Stimulated activated CD4-positive, alpha-beta T cell treated with anti-CD3 and anti-CD28 coated beads, TNF-alpha, amount 100 ng/mL, for 4 hours (primary cell): ENCODE measurements around the gene AEBP1.

ENCODE experiments used
- DNase-seq, 3 experiments: peaks; one replicate each; pipeline ENCODE4 v3.0.0-alpha.2; 2020; ENCODE audit warnings: low read depth in 3 of 3

Gene AEBP1

DNA sequence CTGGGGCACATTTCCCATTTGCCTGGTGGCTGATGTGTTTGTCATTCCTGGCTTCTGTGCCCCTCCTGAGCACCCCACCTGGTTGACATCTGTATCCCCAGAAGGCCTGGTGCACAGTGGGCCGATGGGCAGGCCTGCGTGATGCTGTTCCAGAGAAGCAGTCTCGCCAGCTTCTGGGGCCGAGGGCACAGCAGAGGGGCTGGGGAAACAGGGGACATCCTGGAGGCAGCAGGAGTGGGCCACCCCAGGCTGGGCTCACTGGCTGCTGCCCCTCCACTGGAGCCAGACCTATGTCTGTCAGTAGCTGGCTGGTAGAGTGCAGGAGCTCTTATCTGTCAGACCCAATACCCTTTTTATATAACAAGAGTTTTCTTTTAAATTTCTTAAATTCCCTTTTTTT lies 37.9 kb downstream of the AEBP1 start:
- DNase-seq, result no peak

DNA sequence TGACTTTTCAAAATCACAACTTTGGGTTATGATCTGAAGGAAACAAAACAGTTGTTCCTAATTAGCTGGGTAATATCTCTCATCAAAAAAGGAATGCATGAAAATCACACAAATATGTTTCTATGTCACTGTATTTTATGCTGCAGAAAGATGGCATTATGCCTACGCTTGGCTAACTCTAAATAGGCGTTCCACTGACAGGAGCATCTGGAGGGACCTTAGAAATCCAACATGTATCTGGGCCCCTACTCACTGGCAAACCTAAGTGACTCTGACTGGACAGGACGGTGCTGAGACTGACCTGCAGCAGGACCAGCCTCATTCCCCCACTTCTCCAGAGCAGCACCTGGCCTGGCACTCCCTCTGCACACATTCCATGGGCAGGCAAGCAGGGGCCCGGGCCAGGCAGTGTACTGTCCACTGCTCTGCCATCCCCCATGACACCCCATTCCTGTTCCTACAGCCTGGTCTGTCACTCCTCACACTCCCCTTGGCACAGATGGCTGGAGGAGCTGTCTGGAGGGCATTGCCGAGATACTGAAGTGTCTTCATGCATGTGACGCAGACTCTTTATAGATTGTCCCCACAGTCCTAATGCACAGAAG lies 39.6 kb downstream of the AEBP1 start:
- DNase-seq, result no peak

DNA sequence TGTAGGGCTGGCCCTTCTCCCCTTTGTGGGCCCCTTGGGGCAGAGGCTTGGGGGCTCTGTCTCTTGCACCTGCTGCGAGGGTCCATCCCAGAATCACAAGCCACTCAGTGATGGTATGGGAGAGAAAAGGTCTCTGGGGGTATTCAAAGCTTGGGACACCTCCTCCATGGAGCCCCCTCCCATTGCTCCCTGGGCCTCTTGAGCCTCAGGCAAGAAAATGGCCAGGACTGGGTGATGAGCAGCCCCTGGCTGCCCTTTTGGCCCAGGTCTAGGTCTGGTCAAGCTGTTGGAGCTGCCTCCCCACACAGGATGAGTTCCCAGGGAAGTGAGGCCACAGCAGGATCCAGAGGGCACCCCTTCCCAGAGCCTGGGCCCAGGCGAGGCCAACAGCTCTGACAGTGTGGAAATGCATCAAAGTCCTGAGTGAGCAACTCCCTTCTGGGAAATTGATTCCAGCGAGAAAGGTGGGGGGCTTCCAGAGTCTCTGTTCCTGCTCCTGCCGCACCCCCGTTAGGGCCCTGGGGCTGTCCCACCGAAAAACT lies 40.4 kb downstream of the AEBP1 start:
- DNase-seq, result no peak

DNA sequence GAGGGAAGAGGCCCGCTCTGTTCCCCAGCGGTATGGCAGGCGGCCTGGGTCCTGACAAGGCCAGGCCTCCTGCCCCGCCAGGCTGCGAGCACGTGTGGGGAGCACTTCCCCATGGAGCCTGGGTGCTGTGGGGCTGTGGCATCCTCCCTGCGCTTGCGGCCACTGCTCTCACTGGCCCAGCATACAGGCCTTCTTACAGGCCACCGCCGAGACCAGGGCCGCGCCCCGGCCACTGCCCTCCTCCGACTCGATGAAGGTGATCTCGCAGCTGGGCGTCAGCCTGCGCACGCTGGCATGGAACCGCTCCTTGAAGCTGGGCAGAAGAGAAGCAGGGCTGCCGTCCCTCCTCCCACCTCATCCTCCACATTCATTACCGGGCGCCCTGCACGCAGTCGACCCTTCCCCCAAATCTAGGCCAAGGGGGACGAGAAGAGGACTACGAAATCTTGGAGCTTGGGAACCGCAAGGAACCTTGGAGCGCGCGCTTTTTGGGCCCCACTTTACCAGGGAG lies 40.9 kb downstream of the AEBP1 start:
- DNase-seq, result no peak

DNA sequence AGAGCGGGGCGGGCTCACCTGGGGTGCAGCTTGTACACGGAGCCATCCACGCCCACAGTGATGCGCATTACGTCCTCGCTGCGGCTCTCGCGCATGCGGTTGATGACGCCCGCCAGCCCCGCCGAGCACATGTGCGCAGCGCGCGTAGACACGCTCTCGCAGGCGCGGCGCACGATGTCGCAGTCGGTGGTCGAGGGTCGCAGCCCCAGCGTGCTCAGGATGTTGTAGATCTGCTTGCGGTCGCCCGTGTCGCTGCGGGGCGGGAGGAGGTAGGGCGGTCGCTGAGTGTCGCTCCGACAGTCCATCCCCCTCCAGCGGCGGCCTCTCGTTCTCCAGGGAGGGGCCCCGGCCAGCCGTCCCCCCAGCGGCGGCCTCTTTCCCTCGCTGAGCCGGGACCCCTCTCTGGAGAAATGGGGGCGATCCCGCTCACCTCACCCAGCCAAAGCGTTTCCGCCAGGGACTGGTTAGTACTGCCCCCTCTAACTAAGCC lies 41.4 kb downstream of the AEBP1 start:
- peak; percentile 23 to 64 (median 34) for DNase-seq

DNA sequence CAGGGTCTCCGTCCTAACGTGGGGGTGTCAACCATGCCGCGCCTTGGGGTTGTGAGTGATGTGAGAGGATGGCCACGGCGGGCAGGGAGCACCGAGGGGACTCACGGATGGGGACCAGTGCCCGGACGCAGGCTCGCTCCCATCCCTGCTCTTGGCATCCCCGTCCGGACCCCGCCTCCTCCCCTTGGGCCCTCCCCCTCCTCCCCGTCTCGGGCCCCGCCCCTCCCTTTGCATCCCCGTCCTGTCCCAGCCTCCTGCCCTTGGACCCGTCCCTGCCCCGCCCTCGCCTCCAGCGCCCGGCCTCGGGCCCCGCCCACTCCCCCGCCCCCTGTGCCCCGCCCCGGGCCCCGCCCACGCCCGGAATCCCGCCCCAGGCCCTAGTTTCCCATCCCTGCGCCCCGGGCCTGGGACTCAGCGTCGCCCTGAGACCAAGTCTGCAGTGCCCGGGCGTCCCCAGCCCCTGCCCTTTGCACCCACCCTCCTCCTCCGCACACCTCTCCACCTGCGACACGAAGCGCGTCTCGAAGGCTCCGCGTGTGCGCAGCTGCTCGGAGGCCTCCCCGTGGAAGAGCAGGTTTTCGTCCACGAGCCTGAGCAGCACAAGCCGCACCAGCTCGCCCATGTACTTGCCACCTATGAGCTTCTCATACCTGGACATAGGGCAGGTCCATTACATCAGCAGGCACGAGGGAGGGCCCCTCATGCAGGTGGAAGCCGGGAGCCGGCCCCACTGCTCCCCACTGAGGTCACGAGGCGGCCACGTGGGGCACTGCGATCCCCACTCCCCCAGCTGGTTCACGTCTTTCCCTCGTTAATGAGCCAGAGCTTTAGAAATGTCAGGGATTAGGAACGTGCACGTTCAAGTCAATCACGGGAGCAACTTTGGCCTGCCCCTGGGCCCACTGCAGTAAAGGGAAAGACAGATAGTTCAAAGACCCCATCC lies 42.1 kb downstream of the AEBP1 start:
- DNase-seq, result peak; percentile 41 to 54 (median 41)

DNA sequence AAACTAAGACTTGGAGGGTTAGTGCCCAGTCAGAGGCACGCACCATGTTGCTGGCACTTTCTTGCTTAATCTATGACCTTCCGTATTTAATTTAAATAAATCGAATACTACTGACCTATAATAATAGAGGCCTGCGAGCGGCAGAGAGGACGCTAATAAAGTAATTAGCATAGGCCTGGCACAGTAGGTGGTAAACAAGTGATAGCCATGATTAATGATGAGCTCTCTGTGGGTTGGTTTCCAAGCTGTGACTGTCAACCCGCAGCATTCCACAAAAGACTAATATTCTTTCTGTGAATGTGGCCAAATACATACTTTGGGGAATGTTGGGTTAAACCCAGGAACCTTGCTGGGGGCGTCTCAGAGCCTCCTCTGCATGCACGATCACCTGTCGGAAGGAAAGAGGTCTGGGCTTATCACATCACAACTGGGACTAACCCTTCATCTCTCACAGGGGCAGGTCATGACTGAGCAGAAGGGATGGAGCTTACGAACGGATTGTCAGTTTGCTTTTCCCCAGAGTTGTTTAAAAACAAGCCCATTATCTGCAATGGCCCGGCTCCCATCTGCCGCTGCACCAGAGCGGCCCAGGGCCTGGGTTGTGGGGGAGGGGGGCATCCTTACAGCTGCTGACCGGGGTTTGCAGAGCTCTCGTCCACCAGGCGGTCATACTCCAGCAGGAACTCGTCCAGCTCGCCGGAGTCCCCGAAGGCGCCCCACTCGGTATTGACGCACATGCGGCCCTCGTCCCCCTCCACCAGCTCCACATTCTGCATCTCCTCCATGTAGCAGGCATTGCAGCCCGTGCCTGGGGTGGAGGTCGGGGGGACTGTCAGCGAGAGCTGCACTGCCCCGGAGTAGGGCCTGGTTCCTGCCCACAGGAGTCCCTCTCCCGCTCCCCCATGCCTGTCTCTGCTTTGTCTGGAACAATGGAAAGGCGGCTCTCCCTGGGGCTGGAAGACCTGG lies 43.2 kb downstream of the AEBP1 start:
- no peak for DNase-seq

DNA sequence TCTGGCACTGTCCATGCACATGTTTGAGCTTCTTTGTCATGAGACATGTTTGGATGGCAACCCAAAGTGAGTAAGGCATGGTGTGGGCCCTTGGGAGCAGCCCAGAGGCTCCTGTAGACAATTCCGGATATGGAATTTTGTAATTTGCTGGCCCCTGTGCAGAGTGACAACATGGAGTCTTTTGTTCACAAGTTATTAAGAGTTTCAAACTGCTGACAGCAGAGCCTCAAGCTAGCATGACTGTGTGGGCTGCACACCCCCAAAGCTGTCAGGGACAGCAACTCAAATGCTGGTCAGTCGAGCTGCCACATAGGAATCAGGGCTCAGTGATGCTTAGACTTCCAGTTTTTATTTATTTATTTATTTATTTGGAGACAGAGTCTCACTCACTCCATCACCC lies 44.0 kb downstream of the AEBP1 start:
- no peak for DNase-seq

DNA sequence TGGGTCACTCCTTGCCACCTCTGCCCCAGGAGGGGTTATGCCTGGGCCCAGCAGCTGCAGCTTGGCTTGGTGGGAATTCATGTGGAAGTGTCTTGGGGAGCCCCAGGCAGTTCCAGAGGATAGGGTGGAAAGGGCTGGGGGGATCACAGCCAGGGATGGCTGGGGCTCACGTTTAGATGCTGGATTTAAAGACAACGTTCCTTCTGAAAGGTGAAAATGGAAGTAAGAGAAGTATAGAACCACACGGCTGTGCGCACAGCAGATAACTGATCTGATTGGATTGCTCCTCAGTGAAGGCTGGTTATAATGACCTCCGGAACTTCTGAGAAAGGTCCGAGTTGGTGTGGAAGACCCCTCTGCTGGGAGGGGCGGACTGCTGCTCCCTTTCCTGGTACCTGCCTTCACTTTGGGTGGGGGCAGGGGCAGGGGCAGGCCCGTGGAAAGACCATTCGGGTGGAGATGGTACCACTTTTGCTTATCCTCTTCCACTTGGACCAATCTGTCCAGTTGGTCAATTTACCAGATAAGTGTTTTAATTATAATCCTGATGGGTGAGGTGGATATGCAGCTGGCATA lies 44.9 kb downstream of the AEBP1 start:
- no peak for DNase-seq

DNA sequence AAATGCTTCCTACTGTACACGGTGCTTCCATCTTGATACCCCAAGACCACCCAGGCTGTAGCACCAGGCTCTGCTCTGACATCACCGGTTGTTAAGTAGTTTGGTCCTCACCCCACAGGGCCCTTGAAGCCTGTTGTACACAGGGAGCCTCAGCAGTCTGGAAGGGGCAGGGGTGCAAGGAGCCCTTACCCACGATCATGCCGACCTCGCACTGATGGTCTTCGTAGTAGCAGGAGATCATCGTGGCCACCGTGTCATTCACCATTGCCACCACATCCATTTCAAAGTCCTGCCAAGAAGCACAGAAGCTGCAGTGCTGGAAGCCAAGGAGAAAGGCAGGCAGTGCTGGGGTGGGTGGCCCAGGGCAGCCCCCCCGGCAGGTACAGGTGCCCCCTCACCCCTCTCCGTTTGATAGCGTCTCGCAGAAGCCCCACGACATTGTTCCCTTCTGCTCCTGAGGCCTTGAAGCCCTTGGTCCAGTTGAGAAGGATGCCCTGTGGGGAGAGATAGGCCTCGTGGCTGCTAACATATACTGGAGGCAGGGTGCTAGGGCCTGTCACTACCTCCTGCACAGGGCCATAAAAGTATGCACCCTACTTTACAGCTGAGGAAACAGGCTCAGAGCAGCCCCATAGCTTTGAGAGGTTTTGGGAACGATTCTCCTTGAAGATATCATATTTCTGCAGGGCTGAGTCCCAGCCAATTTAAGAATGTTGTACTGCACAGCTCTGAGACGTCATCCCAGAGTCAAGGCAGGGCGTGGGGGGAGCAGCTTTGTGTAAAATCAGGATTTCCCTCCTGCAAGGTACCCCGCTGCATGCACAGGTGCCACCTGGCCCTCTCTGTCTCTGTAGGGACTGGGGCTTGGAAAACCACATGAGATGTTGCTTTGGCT lies 45.7 kb downstream of the AEBP1 start:
- no peak for DNase-seq

DNA sequence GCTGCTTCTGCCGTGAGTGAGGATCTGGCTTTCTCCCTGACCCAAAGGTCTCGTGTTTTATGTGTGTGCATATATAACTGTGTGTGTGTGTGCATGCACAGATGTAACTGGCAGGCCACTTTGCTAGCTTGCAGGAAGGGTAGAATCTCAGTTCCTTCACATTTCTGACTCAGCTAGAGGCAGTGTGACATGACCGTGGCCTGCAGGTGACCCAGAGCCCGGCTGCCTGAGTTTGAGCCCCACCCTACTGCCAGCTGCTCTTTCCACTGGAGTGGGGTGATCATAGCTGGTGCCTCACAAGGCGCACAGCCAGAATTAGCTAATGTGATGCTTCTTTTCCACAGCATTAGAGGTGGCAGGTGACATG lies 46.3 kb downstream of the AEBP1 start:
- no peak for DNase-seq

DNA sequence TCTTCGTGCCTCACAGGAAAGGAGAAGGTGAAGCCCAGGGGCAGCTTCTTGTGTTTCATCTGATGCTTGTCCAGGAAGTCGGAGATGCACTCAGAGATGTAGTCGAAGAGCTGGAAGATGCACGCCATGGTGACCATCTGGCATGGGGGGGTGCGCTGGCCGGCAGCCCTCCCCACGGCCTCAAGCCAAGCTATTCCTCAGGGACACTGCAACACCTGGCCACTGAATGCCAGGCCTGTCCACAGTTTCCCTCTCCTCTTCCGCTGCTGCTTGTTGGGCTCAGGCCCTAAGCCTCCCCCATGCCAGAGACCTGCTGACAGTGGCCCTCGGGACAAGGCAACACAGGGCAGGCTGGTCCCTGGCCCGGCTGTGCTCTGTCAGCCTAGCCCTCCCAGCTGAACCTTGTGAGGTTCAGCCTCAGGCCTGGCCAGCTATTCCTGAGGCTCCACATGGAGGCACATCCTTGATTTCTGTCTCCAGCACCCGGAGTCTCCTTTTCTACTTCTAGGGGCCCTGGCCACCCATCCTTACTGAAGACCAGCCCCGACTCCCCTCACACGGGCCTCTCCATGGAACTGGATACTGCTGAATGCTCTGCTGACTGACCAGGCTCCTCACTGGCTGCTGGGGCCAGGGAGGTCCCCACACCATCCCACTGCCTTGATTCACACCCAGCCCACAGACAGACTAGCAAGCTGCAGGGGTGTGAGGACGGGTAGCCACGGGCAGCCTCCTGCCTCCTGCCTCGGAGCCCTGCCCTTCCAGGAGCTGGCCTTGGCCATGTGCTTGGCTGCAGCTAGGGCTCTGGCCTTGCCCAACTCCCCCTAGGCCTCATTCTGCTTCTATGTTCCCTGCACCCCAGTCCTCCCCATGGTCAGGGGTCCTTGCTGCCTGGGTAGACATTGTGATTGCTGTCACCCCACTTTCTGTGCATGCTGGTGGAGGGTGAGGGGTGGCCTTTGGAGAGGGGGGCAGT lies 47.1 kb downstream of the AEBP1 start:
- DNase-seq, result no peak

DNA sequence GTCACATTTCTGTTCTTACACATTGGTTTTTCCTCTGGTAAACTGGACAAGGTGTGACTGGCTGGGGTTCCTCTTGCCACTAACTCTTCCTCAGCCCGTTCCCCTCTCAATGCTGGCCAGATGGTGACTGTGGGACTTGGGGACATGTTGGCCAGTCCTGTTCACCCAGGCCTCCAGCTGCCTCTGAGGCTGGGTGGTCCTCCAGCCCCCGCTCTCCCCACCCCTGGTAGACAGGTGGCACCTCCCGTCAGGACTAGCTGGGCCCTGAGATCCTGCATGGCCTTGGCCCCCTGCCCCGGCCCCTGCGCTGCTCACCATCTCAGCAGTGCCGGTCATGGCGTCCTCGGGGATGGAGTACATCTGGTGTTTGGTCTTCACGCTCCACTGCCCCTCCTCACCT lies 47.8 kb downstream of the AEBP1 start:
- no peak for DNase-seq

DNA sequence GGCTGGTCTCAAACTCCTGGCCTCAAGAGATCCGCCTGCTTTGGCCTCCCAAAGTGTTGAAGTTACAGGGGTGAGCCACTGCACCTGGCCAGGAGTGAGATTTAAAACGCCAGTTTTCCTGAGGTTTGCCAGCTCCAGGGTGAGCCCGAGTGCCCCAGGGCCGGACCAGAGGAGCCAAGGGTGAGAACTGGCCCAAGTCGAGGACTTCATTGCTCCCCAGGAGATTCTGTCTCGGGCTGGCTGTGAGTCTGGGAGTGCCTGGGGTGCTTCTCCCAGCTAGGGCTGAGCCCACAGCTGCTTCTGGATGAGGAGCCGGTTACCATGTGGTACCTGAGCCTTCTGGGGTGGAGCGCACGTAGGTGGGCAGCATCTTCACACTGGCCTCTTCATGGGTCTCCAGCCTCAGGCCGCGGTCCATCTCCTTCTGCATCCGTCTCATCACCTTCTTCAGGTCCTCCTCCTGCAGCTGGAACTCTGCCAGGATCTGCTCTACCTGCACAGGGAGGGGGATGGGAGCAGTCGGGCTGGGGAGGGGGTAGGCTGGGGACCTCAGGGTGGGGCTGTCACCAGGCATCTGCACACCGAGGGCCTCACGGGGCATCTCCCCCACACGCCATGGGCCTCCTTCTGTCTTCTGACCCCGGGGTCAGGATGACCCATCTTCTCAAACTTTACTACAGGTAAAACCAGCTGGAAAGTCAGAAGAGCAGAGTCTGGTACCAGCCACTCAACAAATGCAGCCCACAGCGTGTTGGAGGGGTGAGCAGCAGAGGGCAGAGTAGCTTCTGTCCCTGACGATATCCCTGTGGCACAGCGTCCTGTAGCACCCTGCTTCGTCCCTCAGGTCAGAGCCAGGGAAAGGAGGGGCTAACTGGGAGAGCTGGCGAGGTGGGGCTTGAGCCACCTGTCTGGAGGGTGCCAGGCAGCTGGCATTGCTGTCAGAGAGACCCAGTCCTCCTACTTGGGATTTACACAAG lies 49.1 kb downstream of the AEBP1 start:
- no peak for DNase-seq

DNA sequence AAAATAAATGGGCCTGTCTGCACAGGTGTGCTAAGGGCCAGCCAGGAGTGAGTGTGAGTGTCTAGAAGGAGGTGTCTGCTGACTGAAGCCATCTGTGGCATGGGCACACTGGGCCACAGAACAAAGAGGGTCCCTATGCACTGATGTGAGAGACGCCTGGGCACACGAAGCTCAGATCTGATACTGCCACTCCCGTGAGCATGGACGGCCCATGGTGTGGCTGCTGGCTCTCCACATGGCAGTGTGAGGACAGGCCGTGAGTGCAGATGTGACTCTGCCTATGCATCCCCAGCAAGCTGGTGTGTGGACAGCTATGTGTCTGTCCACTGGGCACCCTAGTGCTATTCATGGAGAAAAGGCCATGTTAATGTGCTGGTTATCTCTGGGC lies 49.8 kb downstream of the AEBP1 start:
- no peak for DNase-seq

DNA sequence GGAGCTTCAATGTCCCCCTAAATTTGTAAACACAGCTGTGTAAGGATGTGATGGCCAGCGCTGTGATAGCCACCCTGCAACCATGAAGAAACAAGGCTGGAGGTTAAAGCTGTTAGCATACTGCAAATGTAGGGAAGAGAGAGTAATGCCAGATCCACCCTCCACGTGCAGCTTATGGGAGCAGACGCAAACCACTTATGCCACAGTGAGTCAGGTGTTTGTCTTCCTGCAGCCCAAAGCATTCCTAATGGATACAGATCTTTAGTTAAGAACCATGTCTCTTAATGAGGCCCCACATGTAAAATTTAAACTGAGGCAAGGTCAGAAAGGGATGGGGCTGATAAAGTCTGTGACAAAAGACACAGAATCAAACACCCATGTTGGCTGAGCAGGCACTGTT lies 50.6 kb downstream of the AEBP1 start:
- DNase-seq, result no peak
